Measurements from ENCODE around the gene SLC27A1.
A peak's percentile ranks its signal among the peaks of the same experiment; 100 is the strongest.
"Not testable (repeated sequence)": the region's sequence is repeated elsewhere in the genome, so short reads cannot be mapped to it uniquely, and the experiment has no call there.

Gene SLC27A1

DNA sequence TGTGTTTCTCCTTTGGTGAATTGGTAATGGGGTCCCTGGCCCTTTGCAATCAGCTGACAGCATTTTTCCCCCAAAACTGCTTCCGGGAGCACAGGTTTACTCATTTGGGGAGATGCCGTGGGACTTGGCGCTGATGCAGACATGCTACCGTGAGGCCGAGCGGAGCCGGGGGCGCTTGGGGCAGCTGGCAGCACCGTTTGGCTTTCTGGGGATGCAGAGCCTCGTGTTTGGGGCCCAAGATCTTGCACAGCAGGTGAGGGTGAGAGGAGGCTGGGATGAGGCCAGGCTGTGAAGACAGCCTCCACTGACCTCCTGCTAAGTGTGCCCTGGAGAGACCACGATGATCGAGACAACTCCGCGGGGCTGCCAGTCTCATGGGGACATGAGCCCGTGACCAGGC is 71.7 kb downstream of the SLC27A1 start:
- DNase-seq, result no peak

DNA sequence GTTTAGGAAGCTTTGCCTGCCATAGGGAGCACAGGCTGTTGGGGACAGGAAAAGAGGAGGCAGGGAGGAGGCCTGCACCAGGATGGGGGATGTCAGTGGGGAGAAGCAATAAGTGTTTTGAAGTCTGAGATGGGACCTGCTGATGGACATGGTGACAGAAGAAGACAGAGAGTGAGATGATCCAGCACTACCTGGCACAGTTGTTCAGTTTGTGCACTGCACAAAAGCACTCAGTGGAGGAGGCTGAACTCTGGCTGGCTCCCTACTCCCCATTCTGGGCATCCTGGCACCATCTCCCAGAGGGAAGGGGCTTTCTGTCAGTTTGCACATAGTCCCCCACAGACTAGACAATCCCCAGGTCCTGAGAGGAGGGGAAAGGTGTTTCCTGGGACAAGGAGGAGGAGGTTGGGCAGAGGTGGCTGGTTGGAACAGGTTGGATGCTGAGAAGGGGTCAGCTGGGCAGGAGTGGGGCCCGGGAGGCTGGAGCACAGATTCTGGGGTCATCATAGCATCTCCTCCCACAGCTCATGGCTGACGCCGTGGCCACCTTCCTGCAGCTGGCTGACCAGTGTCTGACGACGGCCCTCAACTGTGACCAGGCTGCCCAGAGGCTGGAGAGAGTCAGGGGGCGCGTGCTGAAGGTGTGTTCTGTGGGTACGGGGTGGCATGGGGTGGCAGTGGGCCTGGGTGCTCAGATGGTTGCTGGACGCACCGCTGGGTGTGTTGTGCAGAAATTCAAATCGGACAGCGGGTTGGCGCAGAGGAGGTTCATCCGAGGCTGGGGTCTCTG is 72.7 kb downstream of the SLC27A1 start:
- no peak for DNase-seq

DNA sequence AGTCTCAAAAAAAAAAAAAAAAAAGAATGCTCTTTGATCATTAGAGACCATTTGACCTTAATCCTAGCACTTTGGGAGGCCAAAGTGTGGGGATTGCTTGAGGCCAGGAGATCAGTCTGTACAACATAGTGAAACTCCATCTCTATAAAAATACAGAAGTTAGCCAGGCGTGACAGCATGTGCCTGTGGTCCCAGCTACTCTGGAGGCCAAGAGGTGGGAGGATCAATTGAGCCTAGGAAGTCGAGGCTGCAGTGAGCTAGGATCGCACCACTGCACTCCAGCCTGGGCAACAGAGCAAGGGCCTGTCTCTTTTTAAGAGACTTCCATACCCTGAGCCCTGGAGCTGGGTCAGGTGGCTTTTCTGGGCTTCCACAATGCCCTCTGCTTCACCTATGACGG is 73.7 kb downstream of the SLC27A1 start:
- DNase-seq, result no peak

DNA sequence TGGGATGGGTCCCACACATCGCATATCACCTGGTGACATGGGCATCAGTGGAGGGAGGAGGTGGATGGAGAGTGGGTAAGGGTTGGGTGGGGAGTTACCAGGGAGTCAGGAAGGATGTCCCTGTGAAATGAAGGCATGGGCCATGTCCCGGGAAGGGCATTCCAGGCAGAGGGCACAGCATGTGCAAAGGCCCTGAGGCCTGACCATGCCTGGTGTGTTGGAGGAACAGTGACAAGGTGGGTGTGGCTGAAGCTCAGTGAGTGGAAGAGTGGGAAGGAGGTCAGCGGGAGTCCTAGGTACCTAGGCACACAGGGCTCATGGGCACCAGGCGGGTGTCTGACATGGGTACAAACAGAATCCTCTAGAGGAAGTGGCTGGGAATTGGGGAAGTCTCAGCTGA is 74.1 kb downstream of the SLC27A1 start:
- no peak for DNase-seq

DNA sequence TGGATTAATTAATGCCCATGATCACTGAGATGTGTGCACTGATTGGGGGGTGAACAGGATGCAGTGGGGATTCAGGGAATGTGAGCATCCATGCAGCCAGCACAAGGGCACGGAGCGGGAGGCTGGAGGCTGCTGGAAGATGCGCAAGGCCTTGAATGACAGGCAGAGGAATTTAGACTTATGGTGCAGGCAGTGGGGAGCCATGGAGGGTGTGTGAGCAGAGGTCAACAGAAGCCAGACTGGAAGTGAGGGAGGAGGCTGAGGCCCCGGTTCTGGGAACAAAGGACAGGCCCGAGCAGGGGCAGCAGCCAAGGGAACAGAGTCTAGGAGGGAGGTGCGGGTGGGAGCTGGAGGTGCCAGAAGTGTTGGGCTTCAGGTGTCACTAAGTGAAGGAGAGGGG is 77.8 kb downstream of the SLC27A1 start:
- DNase-seq, result no peak

DNA sequence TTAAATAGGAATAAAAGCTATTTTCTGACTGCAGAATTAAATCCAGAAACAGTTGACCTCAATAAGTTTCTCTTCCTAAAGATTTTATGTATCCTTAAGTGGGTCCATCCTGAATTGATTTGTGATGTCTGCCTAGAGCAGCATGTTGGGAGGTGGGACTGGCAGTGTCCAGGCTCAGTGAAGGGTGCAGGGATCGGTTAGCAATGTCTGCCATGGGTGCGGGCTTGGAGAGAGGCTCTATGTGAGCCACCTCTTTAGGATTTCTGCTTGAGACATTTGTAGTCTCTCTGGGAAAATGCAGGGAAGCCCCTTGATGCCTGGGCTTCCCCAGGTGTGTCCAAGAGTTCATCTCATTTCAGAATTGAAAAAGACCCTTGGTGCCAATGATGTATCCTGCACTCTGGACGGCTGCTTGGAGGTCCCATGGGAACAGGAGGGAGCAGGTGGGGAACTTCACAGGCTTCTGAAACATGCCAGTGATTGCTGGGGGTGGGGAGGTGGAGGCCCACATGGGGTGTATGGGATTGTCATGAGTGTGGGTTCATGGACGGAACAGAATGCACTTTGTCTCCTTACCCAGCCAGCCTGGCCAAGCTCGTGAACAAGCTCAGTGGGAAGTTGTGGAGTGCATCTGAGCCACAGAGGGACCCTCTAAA is 78.9 kb downstream of the SLC27A1 start:
- DNase-seq, result no peak

DNA sequence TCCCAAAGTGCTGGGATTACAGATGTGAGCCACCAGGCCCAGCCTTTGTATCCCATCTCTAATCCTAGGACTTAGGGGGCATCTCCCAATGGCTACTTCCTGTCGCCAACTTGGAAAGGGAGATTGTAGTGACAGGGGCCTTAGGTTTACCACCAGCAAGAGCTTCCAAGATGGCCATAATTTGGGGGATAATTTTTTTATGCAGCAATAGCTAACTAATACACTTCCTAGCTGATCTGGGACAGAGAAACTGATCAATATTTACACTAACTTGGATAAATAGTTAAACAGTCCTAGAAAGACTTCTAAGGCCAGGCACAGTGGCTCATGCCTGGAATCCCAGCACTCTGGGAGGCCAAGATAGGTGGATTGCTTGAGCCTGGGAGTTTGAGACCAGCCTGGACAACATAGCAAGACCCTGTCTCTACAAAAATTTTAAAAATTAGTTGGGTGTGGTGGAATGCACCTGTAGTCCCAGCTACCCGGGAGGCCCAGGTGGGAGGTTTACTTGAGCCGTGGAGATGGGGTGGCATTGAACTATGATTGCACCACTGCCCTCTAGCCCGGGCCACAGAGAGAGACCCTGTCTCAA is 79.8 kb downstream of the SLC27A1 start:
- no peak for DNase-seq

DNA sequence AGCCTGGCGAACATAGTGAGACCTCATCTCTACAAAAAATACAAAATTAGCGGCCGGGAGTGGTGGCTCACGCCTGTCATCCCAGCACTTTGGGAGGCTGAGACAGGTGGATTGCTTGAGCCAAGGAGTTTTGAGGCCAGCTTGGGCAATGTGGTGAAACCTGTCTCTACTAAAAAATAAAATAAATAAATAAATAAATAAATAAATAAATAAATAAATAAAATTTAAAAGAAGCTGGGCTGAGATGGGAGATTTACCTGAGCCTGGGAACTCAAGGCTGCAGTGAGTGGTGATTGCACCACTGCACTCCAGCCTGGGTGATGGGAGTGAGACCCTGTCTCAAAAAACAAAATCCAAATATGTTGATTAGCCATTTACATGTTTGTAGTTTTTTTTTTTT is 82.4 kb downstream of the SLC27A1 start:
- DNase-seq, result not testable (repeated sequence)

DNA sequence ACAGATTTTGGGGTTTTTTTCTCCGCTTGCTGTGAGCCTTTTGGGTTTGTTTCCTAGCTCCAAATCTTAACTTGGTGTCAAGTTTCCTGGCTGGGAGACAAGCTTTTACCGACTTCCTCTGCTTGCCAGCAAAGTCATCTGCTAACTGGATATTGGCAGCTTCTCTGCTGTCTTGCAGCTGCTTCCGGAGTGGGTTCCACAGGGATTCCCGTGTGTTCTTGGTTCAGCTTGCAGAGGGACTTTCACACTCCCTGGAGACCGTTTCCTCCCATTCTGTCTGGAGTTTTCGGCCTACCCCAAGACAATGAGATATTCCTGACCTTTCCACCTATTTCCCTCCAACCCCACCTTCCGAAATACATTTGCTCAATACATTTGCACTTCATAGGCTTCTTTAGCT is 82.9 kb downstream of the SLC27A1 start:
- no peak for DNase-seq

DNA sequence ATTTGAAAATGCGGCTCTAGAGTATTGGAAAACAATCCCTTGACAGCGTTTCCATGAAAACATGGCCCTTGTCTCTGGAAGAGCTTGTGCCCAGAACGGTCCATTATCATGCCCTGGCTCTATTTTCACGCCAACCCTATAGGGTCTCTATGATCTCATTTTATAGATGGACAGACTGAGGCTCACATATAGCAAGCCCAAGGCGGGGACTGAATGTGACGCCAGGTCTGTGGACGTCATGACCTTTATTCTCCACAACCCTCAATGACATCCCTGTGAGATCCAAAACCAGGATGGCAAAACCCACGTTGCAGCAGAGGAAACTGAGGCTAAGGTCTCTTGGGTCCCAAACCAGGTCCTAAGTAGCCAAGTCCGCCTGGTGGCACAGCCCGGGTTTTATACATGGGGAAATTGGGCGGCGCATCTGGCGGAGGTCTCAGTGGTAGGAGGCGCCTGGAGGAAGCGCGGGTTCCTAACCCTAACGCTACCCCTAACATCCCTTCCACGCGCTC is 84.7 kb downstream of the SLC27A1 start:
- no peak for DNase-seq

DNA sequence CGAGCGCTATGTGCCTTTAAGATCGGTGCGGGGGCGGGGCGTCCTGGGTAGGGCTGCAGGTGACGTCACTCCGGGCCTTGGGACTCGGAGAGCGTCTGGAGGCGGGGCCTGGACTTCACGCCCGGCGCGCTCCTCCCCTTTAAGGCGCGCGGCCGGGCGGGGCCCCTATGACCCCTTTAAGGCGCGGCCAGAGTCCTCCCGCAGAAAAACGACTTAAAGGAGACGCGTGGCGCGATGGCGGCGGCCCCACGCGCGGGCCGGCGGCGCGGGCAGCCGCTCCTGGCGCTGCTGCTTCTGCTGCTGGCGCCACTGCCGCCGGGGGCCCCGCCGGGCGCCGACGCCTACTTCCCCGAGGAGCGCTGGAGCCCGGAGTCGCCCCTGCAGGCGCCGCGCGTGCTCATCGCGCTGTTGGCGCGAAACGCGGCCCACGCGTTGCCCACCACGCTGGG is 85.2 kb downstream of the SLC27A1 start, which contains the start of gene COLGALT1:
COLGALT1 (plus strand) TSS at position 170 of the 449 bp plus-strand sequence; CDS start at position 235, 65 bp downstream.
- peak; percentile 86 for DNase-seq
